Kidney tubule cell (primary cell): ENCODE measurements around the gene RBM44.
"Not testable (repeated sequence)": the region's sequence is repeated elsewhere in the genome, so short reads cannot be mapped to it uniquely, and the experiment has no call there.

Source experiments
- DNase-seq: peaks from one replicate; pipeline ENCODE4 v3.0.0-alpha.2; 2018; ENCODE audit warnings: low spot score

The RBM44 gene

GRCh38 chr2:237774811-237775553, 23.6 kb upstream of the RBM44 start:
- DNase-seq = peak; percentile 58

DNA sequence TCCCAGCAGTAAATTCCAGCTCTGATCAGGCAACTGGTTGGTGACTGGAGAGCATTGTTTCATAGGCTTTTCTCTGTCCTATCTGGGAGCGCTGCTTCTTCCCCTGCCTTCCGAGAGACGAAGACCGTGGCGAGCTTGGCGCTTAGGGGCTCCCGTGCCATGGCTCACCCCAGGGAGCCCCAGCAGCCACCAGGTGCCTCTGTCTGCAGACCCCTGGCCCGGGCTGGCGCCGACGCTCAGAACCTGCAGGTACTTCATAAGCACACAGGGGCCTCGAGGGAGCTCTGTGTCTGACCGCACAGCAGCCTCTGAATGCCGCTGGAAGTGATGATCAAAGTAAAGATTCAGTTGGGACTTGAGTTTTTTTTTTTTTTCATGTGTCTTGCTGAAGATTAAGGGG, 19.1 kb upstream of the RBM44 start:
- no peak for DNase-seq

- no peak for DNase-seq
These were observed 16.4 kb upstream of the RBM44 start for GRCh38 chr2:237782181-237782580.

- DNase-seq = not testable (repeated sequence)
These were observed 14.9 kb upstream of the RBM44 start for GRCh38 chr2:237783678-237784077.

DNA sequence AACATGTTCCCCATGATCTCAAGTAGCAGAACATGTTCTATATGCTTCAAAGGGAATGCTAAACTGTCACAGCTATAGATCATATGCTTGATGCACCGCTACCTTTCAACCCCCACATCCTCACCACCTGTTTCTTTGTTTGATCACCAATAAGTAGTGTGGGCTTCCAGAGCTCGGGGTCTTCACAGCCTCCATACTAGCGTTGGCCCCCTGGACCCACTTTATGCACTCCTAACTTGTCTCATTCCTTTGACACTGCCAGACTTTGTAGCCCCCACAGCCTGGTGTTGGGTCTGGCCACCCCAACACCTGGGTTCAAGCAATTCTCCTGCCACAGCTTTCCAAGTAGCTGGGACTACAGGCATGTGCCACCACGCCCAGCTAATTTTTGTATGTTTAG, 11.6 kb upstream of the RBM44 start:
- DNase-seq = no peak

DNA sequence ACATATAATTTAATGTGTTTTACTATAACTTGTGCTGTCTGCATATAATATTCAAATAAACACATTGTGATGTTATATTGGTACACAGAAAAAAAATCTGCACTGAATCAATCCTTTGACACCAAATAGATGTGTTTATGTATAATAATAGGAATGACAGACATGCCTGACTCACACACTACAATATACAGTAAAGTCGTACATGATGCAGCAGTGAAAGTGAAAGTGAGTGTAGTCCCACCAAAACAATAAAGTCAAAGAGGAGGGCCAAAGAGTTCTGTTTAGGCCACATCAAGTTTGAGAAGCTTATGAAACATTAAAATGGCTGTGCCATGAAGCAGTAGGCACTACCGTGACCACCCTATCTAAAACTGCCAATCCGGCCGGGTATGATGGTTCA, 8.2 kb upstream of the RBM44 start:
- DNase-seq = peak; percentile 13

- DNase-seq = peak; percentile 52
These were observed 6.4 kb upstream of the RBM44 start for GRCh38 chr2:237791977-237792727.

DNA sequence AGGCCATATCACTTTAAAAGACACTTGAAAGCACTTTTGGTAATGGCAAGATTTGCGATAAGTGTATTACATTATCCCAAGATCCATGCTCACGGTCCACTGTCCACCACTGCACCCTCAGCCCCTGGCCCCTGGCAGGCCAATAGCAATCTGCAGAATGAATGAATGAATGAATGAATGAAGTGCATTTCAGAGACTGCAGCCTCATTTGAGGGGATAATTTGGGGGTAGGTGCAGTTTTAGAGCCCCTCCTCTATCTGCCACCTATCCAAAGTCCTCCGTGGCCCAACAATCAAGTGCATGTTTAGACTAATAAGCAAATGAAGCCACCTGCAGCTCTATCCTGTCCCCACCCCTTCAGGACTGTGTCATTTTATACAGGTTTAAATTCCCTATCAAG, 1.3 kb upstream of the RBM44 start:
- DNase-seq = no peak

DNA sequence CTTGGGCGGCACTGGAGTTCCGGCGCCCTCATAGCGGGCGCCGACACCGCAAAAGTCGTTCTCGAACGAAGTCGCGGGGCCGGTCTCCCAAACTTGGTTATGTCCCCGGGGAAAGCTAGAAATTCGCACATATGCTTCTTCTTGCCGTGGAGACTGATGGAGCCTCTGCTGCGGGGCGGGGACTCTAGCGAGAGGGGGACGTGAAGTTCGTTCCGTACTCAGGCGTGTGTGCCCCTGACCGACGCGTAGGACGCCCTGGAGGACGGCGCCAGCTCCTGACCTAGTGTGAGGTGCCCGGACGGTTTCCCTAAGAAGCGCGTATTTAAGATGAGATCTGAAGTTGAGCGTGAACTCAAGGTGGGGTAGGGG, 465 bp downstream of the RBM44 start:
- no peak for DNase-seq

DNA sequence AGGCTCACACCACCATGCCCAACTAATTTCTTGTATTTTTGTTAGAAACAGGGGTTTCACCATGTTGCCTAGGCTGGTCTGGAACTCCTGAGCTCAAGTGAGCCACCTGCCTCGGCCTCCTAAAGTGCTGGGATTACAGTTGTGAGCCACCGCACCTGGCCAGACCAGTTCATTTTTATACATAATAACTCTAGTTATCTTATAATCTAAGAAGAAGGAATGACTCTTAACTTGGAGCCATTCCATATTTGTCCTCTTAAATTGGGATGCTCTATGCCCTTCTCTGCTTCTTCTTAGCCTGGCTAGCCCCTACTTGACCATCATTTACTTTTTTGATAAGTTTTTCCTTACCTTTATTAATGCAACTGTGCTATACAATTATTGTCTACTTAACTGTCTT, 2.9 kb downstream of the RBM44 start:
- no peak for DNase-seq

- no peak for DNase-seq
These were observed 7.8 kb downstream of the RBM44 start for GRCh38 chr2:237806334-237806733.

DNA sequence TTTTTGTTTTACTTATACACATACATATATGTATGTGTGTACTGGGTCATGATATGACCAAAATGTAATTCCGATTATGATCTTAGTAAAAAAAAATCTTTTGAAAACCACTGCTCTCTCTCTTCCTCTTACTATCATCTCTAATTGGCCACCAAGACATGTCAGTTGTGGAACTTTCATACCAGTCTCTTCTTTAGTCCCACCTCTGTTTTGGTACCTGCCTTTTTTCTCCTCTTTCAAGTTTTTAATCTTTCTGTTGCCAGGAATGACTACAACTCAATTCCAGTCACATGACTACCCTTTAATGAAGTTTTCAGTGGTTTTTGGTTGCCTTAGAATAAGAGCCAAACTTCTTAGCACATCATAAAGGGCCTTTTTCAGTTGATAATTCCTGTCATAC, 17.1 kb downstream of the RBM44 start:
- DNase-seq = no peak

DNA sequence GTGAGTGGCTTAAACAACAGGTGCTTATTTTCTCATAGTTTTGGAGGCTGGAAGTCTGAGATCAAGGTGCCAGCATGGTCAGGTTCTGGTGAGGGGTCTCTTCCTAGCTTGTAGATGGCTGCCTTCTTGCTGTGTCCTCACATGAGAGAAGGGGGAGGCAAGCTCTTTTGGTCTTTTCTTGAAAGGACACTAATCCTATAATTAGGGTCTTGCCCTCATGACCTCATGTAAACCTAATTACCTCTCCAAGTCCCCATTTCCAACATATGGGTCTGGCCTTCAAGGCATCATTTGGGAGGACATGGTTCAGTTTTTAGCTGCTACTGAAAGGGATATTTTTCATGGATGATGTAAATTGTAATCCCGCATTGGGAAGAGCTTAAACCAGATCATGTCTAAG, 18.0 kb downstream of the RBM44 start:
- DNase-seq = no peak

DNA sequence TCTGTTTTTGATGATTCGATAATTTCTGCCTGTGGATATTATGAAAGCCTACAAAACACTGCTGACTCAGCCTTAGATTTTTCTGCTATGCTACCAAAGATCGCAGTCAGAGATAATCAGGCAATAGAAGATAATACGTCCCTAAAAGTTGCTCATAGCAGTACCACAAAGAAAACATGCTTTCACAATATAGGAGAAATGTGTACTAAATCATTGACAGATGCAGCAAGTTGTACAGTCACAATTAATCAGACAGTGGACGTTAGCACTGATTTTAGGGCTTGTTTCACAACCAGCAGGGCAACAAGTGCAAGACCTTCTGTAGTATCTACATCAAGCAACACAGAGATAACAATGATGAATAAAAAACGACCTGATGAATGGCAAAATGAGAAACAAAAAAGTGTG, 19.5 kb downstream of the RBM44 start:
- peak; percentile 16 for DNase-seq

DNA sequence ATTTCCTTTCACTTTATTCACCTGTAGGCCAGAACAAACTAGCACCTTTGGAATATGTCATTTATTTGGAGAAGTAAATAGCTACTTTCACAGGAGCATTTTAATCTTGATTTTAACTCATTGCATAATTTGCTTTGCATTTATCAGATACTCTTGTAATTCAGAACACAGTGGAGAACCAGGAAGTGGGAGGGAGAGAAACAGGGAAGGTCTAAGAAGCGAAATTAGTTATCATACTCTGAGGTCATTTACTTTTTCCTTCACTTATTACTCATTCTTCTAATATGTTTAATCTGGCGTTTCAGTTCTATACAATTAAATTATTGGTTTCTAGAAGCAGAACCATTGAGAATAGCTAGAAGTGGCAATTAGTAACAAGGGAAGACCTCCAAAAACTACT, 20.7 kb downstream of the RBM44 start:
- DNase-seq = no peak

DNA sequence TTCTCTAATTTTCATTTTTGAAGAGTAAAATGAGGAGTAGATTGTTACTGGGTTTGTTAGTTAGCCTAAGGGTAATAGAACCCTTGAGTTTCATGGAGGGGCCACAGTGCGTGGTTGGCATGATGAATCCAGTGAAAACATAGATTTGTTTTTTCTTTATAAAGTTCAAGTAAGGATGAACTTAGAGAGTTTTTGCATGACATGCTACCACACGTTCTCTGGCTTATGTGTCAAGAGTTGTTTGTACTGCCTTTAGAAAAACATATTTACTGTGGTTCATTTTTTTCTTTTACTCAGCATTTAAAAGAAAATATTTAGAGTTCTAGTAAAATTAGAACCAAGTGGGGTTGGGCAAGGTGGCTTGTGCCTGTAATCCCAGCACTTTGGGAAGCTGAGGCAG, 21.8 kb downstream of the RBM44 start:
- DNase-seq = no peak

DNA sequence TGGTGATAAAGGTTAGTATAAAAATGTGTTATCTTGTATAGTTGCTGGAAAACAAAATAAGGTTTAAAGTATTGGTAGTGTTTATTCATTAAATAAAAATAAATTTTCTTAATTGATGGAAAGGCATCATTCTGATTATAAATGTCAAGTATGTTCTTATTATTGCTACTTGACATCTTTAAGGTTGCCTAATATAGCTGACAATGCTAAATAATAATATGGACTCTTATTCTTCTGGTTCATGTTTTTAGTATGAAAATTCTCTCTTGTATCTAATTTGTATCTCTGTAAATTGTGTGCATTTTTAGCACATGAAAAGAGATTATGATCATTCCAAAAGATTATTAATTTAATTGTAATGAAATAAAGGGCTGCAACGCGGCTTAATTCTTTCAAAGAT, 25.0 kb downstream of the RBM44 start:
- DNase-seq = no peak

GRCh38 chr2:237824085-237824484, 25.5 kb downstream of the RBM44 start:
- DNase-seq = no peak

DNA sequence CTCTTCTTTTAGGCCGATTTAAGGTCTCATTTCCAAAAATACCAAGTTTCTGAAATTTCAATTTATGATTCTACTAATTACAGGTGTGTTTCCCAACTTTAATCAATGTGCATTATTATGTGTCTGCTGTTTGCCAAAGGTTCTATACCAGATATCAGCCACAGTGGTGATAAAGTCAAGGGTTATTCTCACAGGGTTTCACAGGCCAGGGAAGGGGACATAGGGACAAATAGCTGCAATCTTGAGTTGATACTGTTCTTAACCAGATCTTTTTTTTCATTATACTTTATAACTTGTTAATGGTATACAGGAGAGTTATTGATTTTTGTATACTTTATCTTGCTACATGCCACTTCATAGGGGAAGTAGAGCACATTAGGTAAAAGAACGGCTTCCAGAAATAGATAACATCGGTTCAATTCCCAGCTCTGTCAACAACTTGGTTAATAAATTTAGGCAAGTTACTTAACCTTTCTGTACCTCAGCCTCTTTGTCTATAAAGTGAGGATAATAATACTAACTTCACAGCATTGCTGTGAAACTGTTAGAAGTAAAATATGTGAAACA, 28.9 kb downstream of the RBM44 start:
- no peak for DNase-seq

DNA sequence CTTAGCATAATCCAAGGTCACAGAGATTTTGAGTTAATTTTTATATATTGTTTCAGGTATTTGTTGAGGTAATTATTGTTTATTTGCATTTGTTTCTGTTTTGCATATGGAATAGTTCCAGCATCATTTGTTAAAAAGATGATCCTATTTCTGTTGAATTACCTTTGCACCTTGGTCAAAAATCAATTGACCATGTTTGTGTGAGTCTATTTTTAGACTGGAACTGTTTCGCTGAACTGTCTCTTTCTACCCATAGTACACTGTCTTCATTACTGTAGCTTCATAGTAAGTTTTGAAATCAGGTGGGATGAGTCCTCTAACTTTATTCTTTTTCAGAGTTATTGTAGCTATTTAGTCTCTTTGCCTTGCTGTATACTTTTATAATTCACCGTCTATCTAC, 31.9 kb downstream of the RBM44 start:
- no peak for DNase-seq

DNA sequence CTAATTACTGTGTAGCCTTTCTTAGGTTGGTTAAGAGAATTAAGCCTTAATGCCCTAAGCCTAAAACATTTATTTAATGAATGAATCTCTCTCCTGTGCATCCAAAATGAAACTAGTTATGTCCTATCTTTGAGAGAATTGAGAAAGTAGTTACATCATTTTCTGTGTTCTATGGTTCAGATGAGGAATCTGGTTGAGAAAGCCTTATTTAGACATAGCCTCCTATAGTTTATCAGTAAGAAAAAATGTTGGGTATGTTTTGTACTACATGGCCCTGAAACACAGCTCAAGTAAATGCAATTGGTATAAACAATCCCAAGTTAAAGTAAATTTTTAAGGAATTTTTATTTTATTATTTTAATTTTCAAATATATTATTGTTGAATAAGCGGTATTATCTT, 35.0 kb downstream of the RBM44 start:
- DNase-seq = no peak

DNA sequence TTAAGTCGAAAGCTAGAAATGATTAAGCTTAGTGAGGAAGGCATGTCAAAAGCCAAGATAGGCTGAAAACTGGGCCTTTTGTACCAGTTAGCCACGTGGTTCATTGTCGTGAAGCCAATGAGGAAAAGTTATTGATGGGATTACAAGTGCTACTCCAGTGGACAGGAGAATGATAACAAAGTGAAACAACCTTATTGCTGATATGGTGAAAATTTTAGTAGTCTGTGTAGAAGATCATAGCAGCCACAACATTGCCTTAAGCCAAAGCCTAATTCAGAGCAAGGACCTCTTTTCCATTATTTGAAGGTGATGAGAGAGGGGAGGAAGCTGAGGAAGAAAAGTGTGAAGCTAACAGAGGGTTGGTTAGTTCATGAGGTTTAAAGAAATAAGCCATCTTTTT, 36.8 kb downstream of the RBM44 start:
- DNase-seq = no peak

GRCh38 chr2:237841051-237841450, 42.5 kb downstream of the RBM44 start:
- DNase-seq = no peak

DNA sequence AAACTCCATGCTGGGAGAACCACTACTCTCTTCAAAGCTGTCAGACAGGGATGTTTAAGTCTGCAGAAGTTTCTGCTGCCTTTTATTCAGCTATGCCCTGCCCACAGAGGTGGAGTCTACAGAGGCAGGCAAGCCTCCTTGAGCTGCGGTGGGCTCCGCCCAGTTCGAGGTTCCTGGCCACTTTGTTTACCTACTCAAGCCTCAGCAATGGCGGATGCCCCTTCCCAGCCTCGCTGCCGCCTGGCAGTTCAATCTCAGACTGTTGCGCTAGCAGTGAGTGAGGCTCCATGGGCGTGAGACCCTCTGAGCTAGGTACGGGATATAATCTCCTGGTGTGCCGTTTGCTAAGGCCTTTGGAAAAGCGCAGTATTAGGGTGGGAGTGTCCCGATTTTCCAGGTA, 50.4 kb downstream of the RBM44 start:
- not testable (repeated sequence) for DNase-seq
